ENCODE results near the gene PABPN1L.

Gene PABPN1L

DNA sequence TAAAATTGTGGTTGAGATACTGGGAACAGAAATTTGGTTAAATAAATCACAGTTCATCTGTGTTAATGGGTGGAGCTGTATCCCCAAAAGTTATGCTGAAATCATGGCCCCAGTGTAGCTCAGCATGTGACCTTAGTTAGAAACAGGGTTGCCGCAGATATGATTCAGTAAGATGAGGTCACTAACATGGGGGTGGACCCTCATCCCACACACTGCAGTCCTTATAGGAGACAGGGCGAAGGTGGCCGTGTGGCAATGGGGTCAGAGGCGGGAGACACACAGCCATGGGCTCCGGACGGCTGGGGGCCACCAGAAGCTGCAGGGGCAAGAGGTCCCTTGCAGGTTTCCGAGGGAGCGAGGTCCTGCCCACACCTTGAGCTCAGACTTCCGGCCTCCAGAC is 20.4 kb downstream of the PABPN1L start:
- DNase-seq: no peak

DNA sequence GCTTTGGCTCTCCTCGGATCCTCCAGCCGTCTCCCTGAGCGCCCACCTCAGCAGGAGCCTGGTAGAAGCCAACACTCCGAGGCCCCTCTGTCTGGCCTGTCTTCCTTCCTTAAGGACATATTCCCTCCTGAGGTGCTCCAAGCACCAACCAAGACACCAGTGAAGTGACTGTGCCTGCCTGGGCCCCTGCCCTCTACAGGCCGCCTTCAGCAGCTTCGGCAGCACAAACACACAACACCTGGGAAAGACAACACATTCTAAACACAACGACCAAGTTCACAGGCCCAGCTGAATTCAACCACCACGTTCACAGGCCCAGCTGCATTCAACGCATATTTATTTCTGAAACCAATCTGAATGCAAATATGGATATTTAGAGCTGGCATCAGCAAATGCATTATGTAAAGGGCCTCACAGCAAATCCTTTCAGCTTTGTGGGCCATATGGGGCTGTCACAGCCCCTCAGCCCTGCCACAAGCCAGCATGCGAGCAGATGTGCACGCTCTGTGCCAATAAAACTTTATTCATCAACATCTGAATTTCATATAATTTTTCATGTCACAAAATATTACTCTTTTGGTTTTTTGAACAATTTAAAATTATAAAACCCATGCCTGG is 21.9 kb downstream of the PABPN1L start:
- no peak for DNase-seq

DNA sequence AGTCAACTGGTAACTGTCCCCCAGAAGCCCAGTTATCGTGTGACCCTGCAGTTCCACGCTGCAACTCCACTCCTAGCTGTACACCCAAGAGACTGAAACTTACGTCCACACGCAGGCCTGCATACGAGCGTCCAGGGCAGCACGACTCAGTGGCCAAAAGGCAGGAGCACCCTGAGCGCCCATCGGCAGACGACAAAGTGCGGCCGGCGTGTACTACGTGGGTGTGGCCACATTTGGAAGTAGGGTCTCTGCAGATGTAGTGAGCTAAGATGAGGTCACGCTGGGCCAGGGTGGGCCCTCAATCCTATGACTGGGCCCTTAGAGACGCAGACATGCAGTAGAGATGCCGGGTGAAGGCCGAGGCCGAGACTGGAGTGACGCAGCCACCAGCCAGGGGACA is 23.2 kb downstream of the PABPN1L start:
- DNase-seq: no peak

DNA sequence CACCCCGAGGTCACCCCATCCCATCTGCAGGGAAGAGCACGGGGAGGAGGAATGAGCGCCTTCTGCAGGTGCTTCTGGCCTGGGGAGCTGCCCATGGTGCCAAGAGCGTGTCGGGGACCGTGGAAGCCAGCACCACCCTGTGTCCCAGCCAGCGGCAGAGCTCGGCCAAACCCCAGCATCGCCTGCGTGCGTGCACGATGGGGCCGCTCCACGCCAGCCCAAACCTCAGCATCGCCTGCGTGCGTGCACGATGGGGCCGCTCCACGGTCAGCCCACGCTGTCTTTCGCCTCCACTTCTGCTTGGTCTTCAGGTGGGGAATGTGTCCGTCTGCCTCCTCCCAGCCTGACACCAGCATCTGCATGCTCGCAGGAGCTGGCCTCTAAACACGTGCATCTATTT is 23.7 kb downstream of the PABPN1L start:
- DNase-seq: no peak

DNA sequence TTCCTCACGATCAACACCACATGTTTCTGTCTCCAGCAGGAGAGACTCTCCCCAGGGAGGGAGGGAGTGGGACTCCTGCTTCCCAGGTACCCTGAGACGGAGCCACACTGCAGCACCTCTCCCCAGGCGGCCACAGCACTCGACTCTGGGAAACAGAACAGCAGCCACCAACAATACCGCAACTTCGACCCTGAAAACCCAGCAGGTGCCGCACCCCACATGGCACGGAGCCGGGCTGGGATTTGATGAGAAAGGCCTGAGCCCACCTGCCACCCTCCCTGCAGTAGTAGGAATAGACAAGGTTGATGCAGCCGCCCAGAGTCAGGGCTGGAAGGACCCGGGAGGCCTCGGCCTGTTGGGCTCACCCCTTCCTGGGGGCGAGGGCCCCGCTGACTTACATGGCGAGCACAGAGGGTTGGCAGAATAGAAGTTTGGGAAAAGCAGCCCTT is 24.1 kb downstream of the PABPN1L start:
- DNase-seq: no peak

DNA sequence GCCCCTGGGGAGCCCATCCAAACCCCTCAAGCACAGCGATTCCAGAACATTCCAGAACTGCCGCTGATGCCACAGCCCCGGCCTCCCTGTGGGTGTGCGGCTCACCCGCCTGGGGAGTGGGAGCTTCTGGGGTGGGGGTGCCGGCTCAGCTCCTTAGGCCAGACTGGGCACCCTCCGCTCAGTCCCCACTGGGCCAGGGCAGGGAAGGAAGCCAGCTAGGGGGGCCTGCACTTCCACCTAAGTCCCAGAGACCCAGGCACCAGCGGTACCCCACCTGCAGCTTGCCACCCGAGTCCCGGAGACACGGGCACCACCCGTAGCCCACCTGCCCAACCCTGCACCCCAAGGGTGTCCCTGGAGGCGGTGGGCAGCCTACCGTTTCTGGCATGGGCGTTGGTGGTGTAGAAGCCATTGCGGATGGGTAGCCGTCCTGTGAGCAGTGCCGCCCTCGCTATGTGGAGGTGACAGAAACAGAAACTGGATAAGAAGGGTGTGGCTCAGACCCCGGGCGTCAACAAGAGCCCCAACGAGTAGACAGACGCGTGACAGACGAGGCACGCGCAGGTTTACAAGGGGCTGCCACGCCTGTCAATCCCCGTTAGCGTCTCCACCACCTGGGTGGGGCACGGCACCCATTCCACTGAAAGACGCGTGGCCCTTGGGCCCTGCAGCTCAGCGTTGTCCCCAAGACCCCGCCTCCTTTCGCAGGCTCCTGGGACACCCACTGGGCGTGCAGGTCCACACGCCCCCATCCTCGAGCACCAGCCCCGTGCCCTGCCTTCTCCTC is 24.7 kb downstream of the PABPN1L start:
- DNase-seq: no peak

DNA sequence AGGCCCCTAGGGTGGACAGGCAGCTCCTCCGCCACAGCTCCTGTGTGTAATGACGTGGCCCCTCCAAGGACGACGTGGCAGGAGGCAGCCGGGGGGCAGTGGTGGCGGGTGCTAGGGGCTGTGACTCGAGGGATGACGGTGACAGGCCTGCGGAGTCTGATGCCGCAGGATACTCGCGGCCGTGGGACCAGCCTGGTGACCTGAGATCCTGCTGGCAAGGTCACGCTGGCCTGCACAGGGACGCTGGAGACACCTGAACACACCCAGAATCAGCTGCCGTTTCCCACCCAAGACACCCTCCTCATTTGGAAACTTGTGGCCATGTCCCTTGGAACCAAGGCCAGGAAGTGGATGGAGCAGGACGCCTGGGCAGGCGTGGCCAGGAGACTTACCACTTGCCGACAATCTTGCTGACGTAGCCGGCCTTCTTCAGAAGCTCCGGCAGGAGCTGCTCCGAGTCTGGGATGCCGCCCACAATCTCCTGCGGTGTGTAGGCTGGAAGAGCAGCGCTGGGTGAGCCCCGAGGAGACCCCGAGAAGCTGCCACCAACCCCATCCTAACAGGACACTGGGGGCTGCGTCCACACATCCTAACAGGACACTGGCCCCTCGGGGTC is 25.8 kb downstream of the PABPN1L start:
- DNase-seq: no peak

DNA sequence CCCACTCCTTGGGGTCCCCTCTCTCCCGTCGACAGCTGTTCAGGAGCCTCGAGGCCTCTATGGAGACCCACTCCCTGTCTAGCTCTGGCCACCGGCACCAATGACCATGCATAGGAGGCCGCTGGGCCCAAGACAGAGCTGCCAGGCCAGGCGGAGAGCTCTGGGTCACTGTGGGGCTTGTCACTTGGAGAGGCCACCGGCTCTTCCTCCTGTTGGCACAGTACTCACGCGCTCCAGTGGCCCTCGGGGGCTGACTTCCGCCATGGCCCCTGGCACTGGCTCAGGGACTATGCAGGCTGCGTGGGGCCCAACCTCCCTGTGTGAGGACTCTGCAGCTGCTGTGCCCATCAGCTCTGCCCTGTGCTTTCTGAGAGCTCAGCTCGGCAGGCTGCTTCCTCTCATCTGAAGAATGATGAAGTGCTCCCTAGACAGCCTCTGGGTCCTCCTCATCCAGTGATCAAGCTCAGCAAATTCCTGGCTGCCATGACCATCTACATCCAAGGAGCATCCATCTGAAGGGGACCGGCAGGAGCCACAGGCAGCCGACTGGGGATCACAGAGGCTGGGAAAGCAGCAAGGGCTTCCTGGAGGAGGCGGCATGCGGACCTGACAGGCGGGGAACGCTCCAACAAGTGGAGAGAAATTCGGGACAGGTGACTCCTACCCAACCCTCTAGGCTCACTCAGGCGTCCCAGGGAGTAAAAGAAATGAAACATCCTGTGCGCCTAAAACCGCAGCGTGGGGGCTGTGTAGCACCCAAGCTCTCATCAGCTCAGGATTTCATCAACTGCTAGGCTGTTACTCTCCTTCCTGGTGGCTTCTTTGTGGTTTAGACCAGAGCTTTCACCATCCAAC is 26.5 kb downstream of the PABPN1L start:
- DNase-seq: no peak

DNA sequence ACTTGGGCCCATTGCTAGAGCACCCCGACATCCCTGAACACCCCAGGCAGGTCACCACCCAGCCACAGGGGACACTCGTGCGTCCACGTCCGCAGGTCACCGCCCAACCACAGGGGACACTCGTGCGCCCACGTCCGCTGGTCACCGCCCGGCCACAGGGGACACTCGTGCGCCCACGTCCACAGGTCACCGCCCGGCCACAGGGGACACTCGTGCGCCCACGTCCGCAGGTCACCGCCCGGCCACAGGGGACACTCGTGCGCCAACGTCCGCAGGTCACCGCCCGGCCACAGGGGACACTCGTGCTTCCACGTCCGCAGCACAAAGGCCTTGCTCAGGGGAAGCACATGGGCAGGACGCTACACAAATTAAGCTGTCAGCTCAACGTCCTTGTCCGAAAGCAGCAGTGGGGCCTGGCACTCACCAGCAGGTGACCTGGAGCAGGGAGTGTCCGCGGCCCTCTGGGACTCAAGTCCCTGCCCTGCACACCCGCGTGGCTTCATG is 27.4 kb downstream of the PABPN1L start:
- no peak for DNase-seq

DNA sequence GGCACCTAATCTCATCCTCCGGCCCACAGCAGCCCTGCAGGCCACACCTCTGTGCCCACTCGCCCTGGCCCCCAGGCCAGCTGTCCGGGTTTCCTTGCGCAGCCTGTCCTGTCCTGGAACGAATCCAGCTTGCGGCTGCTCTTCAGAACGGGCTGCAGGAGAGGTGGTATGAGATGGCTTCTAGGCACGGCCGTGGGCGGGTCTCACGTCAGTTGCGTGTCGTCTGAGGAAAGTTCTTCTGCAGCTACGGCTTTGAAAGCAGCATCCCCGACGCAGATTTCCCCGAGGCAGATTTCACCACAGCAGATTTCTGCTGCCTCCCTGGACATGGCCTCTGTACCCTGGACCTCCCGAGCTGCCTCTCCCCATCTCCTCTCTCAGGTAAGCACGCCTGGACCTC is 27.9 kb downstream of the PABPN1L start:
- no peak for DNase-seq

DNA sequence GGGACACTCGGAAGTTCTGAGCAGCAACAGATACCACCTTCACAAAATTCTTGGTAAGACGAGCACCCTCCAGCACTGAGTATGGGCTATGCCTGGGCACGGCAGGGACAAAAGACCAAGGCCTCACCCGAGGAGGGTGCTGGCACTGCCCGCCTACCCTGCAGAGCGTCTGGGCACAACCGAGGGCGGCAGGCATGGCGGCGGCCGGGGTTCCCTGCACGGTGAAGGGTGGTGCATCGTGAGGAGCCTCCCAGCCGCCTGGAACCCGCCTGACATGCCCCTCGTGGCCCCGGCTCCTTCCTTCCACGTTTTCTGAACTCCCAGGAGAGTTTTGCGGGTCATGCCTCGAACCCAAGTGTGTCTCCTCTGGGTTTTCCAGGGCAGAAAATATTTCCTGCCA is 28.7 kb downstream of the PABPN1L start:
- DNase-seq: no peak

DNA sequence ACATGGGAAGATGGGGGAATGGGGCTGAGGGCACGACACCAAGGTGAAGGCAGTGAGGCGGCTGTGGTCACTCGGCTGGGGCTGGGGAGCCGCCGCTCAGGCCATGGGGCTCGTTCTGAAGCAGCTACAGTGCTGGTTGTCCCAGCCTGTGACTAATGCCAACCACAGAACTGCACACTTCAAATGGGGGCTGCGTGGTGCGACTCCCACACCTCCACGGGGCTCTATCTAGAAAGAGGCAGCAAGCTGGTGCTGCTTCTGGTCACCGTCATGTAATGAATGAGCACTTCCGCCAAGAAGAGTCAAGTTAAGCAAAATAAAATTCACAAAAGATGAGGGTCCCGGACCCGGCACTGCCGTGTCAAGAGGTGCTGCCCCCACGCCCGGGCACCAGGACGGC is 29.7 kb downstream of the PABPN1L start:
- DNase-seq: no peak

DNA sequence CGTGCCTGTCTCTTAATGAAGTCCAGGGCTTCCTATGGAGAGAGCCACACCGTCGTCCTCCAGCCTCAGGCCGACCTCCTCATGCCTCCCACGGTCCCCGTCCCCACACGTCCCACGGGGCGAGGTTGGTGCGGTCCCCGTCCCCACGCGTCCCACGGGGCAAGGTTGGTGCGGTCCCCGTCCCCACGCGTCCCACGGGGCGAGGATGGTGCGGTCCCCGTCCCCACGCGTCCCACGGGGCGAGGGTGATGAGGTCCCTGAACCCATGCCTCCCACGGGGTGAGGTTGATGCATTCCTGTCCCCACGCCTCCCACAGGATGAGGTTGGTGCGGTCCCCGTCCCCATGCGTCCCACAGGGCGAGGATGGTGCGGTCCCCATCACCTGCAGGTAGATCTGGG is 30.6 kb downstream of the PABPN1L start:
- DNase-seq: no peak

DNA sequence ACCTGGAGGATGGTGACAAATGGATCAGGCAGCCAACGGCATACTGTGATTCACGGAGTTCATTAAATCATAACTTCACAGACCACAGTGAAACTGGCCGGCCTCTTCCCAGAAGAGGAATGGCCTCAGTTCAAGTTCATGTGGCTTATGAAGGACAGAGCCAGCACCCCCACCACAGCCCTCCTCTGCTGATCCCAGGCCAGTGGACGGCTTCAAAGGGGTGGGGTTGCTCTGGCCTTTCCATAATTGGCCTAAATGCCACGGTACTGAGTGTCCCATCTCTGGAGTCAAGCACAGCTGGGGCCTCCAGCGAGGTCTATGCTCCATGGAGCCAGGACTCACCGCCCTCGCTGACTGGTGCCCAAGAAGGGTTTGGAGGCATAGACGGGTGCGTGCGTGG is 31.1 kb downstream of the PABPN1L start:
- DNase-seq: no peak

DNA sequence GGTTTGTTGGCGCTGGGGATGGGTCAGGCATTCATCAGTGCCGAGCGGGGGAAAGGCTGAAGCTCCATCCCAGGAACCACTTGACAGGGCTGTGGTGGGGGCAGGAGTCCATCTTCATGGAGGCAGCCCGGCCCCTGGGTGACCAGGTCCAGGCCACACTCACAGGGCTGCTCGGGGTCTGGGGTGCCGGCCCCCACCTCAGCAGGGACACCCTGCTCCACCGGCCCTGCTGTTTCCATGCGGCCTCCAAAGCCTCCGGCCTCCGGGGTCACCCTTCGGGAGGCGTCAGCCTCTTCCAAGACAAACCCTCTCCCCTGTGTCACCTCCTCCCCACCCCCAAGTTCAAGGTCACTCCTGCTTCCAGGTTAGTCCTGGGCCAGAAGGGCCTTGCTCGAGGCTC is 31.8 kb downstream of the PABPN1L start:
- no peak for DNase-seq

DNA sequence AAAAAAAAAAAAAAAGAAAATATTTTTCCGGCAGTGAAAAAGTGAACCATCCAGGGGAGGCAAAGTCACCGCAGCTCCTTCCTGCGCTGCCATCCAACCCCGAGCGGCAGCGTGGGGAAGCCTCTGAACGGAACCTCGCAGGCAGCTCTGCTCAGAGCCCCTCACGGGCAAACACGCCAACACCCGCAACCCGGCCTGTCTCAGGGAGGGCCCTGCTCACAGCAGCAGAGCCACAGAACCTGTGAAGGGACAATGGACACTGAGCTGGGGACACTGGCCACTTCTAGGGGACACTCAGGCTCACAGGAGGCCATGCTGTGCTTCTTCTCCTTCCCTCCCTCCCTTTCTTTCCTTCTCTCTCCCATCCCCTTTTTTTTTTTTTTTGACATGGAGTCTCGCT is 33.4 kb downstream of the PABPN1L start:
- no peak for DNase-seq

DNA sequence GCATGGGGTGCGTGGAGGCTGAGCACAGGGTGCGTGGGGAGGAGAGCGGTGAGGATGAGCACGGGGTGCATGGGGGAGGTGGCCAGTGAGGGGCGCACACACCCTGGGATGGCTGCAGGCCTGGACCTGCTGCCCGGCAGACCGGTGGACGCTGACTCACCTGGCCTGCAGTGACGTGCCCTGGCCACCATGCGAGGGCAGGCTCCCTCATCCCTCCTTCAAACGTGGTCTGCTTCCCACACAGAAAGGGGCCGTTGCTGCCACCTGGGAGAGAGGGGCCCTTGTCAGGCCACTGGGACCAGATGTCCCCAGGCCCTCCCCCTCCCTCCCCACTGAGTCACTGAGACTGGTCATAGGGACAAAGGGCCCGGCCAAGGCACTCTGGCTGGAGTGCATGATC is 34.6 kb downstream of the PABPN1L start:
- no peak for DNase-seq

DNA sequence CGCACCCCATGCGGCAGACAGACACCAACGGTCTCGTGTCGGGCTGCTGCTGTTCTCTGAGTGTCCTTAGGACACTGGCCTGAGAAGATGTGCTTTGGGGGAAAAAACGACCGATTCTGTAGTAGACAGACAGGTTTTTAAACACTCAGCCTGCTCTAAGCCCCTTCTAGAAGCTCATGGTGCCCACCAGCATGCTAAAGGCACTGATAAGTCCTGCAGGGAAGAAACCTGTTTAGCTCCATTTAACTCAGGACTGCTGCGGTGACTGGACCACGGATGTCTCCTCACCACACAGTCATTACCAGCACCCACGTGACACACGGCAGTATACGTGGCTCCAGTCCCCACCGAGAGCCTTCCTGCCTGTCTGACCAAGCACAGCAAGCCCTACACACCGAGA is 35.7 kb downstream of the PABPN1L start:
- DNase-seq: no peak

DNA sequence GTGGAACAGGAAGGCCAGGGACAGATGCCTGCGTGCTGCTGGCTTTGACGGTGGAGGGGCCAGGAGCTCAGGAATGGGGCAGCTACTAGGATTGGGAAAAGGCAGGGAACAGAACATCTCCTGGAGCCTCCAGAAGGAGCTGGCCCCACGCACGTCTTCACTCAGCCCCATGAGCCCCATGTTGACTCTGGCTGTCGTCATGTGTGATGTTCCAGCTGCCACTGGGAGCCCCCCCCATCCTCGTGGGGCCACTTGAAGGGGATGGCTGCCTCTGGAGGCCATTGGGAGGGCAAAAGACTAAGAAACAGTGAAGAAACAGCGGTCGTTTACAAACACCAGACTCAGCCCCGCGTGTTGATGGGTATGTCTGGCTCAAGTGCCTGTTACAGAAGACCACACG is 36.2 kb downstream of the PABPN1L start:
- DNase-seq: no peak

DNA sequence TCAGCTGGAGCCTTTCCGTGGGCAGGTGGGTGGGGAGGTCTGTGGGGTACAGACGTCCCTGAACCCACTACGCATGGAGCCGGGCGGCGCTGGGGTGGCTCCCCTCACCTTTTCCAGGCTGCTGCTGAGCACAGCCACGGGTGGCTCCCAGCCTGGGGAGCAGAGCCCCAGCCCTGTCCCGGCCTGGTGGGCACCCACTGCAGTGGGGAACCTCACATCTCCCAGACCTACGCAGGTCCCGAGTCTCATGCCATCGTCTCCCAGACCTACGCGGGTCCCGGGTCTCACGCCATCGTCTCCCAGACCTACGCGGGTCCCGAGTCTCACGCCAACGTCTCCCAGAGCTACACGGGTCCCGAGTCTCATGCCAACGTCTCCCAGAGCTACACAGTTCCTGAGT is 37.7 kb downstream of the PABPN1L start:
- DNase-seq: no peak

DNA sequence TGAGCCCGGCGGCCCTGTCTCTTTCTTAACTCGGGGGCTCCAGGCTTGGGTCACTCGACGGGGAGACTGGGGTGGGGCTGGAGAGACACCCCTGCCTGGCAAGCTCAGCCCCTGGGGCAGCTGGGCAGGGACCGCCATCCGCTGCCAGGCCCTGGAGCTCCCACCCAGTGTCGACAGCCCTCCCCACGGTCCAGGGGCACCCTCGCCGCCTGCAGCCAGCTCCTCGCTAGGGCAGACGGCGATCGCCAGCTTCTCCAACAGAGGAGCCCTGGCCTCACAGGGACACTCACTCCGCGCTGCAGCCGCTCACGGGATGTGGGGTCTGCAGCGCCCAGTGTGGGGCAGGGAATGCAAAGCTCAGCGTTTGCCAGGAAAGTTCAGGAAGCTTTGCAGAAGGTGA is 38.7 kb downstream of the PABPN1L start:
- no peak for DNase-seq

DNA sequence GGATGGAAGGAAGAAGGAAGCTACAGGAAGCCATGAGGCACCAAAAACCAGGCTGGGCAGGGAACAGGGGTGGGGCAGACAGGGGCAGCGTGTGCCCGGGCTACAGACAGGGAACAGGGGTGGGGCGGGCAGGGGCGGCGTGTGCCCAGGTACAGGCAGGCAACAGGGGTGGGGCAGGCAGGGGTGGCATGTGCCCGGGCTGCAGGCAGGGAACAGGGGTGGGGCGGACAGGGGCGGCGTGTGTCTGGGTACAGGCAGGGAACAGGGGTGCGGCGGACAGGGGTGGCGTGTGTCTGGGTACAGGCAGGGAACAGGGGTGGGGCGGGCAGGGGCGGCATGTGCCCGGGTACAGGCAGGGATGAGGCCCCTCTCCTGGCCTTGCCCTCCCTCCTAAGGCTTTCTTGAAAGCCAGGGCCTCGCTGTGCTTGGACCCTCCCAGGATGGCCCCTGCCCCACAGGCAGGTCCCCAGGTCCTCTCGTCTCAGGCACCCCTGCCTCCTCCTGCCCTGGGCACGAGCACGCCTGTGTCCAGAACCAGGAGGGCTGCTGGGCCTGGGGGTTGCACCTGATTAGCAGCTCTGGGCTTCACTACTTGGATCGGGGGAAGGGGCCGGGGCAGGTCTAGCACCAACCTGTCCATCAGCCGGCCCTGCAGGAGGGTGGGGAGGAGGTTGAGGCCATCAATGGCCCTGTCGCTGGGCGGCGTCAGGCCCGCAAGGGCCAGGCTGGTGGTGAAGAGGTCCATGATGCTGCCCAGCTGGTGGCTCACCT is 40.2 kb downstream of the PABPN1L start:
- DNase-seq: no peak
